Stimulated activated effector memory CD8-positive, alpha-beta T cell treated with anti-CD3 and anti-CD28 coated beads, Interleukin-12 subunit alpha, Interleukin-12 subunit beta, amount 100 ng/mL, for 72 hours (primary cell): ENCODE measurements around the gene NABP2.
"Not testable (repeated sequence)": the region's sequence is repeated elsewhere in the genome, so short reads cannot be mapped to it uniquely, and the experiment has no call there.

Experiments
- ATAC-seq: fragments of 150-1000 bp; cut with Tn5 transposase; 2 replicates; pipeline ENCODE4 v1.10.0; 2021
- DNase-seq, 2 donors: peaks; one replicate each; pipeline ENCODE4 v3.0.0; 2021 to 2022; ENCODE audit warnings: low spot score in 2 of 2
- H3K27ac Mint-ChIP-seq: one replicate; pipeline ENCODE4 v1.8.0; 2022; ENCODE audit warnings: mild to moderate bottlenecking, mixed read lengths
- H3K36me3 Mint-ChIP-seq: one replicate; pipeline ENCODE4 v1.8.0; 2022; ENCODE audit warnings: mild to moderate bottlenecking, mixed read lengths
- H3K4me1 Mint-ChIP-seq: one replicate; pipeline ENCODE4 v1.8.0; 2022; ENCODE audit warnings: mixed read lengths
- H3K4me3 Mint-ChIP-seq: one replicate; pipeline ENCODE4 v1.8.0; 2022; ENCODE audit warnings: mild to moderate bottlenecking, mixed read lengths
- H3K9me3 Mint-ChIP-seq: one replicate; pipeline ENCODE4 v1.8.0; 2022; ENCODE audit warnings: mixed read lengths

NABP2 gene

GRCh38 chr12:56224102-56224701 is at the start of gene NABP2:
Gene NABP2 (plus strand): TSS chr12:56224342. CDS start chr12:56224857, 515 bp downstream.
- peak within 1 kb of the TSS; percentile 95 for H3K27ac Mint-ChIP-seq
- peaks cover 41% of the 10 kb centered on the region for H3K4me1 Mint-ChIP-seq
- DNase-seq (peak; percentile 91 to 97), ATAC-seq (peak; percentile 90)
- peaks cover 50% of the 10 kb centered on the region for H3K36me3 Mint-ChIP-seq
- H3K9me3 Mint-ChIP-seq = no peaks in the 10 kb centered on the region
- peak within 1 kb of the TSS; percentile 100 for H3K4me3 Mint-ChIP-seq

DNA sequence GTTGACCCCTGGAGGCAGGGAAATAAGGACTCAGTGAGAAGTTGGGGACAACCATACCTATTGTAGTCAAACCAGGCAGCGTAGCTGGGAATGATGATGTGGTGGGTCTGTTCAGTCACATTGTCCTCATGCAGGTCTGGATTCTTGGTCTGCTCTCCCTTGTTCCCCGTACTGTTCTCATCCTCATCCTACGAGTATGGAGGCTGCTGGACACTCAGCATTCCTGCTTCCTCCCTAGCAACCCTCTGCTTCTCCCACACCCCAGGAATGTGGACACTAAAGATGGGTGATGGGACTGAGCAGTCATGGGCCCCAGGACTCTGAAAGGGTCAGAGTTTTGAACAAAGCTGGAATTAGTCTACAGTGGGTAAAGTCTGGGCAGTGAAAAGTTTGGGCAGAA is 45.8 kb upstream of the NABP2 start:
- H3K27ac Mint-ChIP-seq = peak overlapping the region; percentile 60
- no peak for ATAC-seq

GRCh38 chr12:56186957-56187356 is 37.2 kb upstream of the NABP2 start:
- H3K9me3 Mint-ChIP-seq = no peaks in the 10 kb centered on the region
- peaks cover 83% of the 10 kb centered on the region for H3K36me3 Mint-ChIP-seq
- H3K4me3 Mint-ChIP-seq = peak overlapping the region; percentile 97
- ATAC-seq (no peak), DNase-seq (no peak)
- peaks cover 43% of the 10 kb centered on the region for H3K4me1 Mint-ChIP-seq
- H3K27ac Mint-ChIP-seq = peak overlapping the region; percentile 90

More for the DNA sequence above, 45.8 kb upstream of the NABP2 start:
- DNase-seq = no peak
- H3K4me1 Mint-ChIP-seq = no peaks in the 10 kb centered on the region
- H3K4me3 Mint-ChIP-seq = no peak overlapping the region
- H3K36me3 Mint-ChIP-seq = peaks cover 100% of the 10 kb centered on the region
- no peaks in the 10 kb centered on the region for H3K9me3 Mint-ChIP-seq

DNA sequence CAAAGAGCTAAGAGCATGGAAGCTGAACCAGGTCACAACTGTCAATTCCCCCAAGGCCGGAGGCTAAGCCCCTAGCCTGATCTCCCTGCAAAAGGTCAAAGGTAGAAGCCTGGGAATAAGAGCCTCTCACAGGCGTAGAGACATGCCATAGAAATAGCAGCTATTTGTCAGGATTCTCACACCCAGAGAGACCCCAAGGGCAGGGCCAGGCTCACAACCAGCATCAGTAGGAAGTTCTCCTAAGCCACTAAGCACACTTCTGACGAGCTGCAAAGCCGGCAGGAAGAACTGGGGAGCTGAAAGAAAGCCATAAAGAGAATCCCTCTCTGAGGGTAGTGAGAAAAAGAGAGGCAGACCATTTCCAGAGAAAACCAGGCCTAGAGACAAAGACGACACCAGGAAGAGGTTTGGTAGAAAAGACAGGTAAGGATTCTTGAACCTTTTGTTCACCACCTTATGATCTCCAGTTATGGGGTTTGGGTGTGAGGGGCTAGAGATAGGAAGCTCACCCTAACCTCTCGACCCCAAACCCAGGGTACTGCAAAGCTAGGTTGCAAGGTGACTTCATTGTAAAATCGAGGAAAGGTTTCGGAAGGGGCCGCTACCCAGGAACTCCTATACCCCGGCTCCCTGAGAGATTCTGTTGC is 35.9 kb upstream of the NABP2 start:
- Mint-ChIP-seq H3K36me3 (peaks cover 70% of the 10 kb centered on the region), H3K9me3 (no peaks in the 10 kb centered on the region), H3K4me3 (peak overlapping the region; percentile 97), H3K27ac (peak overlapping the region; percentile 90), H3K4me1 (peaks cover 53% of the 10 kb centered on the region)
- DNase-seq (no peak), ATAC-seq (no peak)

DNA sequence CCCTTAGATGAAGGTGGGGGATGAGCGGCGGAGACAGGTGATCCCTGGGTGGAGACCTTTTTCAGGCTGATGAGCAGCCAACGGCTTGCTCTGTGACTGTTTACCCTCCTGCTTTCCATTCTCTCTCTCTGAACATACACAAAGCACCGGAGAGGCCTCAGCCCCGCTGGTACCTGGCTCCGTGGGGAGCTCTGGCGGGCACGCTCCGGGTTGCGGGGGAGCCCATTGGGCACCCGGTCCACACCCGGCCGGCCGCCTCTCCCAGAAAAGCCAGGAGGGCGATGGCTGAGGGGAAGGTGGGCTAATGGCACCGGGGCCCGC is 35.4 kb upstream of the NABP2 start:
- ATAC-seq = peak; percentile 0
- DNase-seq = peak in 1 of 2 donors; percentile 70
- Mint-ChIP-seq H3K36me3 (peaks cover 65% of the 10 kb centered on the region), H3K4me1 (peaks cover 56% of the 10 kb centered on the region), H3K9me3 (no peaks in the 10 kb centered on the region), H3K4me3 (peak overlapping the region; percentile 97), H3K27ac (peak overlapping the region; percentile 90)

GRCh38 chr12:56189099-56189917 is 34.8 kb upstream of the NABP2 start, which contains the start of gene SMARCC2:
Gene SMARCC2 (minus strand): TSS chr12:56189483. CDS start chr12:56189461, 22 bp downstream.
- H3K36me3 Mint-ChIP-seq = peaks cover 59% of the 10 kb centered on the region
- ATAC-seq (peak; percentile 93), DNase-seq (peak; percentile 86 to 92)
- peak within 1 kb of the TSS; percentile 97 for H3K4me3 Mint-ChIP-seq
- peak within 1 kb of the TSS; percentile 100 for H3K27ac Mint-ChIP-seq
- H3K9me3 Mint-ChIP-seq = no peaks in the 10 kb centered on the region
- peaks cover 60% of the 10 kb centered on the region for H3K4me1 Mint-ChIP-seq

GRCh38 chr12:56189918-56190694 is 34.0 kb upstream of the NABP2 start:
- Mint-ChIP-seq H3K4me1 (peaks cover 62% of the 10 kb centered on the region), H3K36me3 (peaks cover 51% of the 10 kb centered on the region), H3K27ac (peak overlapping the region; percentile 100), H3K9me3 (no peaks in the 10 kb centered on the region), H3K4me3 (peak overlapping the region; percentile 97)
- DNase-seq = peak; percentile 72 to 96
- ATAC-seq = peak; percentile 63

GRCh38 chr12:56190695-56191155 is 33.4 kb upstream of the NABP2 start:
- Mint-ChIP-seq H3K27ac (peak overlapping the region; percentile 100), H3K9me3 (no peaks in the 10 kb centered on the region), H3K4me3 (peak overlapping the region; percentile 97), H3K36me3 (peaks cover 45% of the 10 kb centered on the region), H3K4me1 (peaks cover 60% of the 10 kb centered on the region)
- no peak for DNase-seq
- ATAC-seq = no peak

DNA sequence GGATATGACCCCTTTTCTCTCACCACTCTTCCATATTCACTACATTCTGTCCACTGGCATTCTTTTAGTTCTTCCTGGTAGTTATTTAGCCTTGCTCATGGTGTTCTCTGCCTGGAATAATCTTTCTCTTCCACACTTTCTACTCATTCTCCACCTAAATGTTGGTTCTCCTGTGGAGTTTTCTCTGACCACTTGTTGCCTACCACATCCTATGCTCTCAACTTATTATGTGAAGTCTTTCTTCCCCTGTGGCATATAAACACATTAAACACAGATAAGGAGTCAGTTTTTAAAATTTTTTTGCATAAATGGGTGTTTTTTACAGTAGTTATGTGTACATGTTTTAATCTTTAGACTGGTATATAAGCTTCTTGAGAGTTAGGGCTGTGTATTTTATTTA is 31.6 kb upstream of the NABP2 start:
- no peaks in the 10 kb centered on the region for H3K9me3 Mint-ChIP-seq

GRCh38 chr12:56193025-56193578 is 31.0 kb upstream of the NABP2 start:
- Mint-ChIP-seq H3K4me3 (no peak overlapping the region), H3K36me3 (peaks cover 21% of the 10 kb centered on the region), H3K4me1 (peaks cover 39% of the 10 kb centered on the region), H3K9me3 (no peaks in the 10 kb centered on the region), H3K27ac (peak overlapping the region; percentile 84)
- DNase-seq = peak; percentile 58 to 83
- peak; percentile 29 for ATAC-seq

More for the DNA sequence above, 31.6 kb upstream of the NABP2 start:
- Mint-ChIP-seq H3K27ac (peak overlapping the region; percentile 84), H3K36me3 (peaks cover 27% of the 10 kb centered on the region), H3K4me1 (peaks cover 44% of the 10 kb centered on the region), H3K4me3 (no peak overlapping the region)
- DNase-seq (no peak), ATAC-seq (no peak)

DNA sequence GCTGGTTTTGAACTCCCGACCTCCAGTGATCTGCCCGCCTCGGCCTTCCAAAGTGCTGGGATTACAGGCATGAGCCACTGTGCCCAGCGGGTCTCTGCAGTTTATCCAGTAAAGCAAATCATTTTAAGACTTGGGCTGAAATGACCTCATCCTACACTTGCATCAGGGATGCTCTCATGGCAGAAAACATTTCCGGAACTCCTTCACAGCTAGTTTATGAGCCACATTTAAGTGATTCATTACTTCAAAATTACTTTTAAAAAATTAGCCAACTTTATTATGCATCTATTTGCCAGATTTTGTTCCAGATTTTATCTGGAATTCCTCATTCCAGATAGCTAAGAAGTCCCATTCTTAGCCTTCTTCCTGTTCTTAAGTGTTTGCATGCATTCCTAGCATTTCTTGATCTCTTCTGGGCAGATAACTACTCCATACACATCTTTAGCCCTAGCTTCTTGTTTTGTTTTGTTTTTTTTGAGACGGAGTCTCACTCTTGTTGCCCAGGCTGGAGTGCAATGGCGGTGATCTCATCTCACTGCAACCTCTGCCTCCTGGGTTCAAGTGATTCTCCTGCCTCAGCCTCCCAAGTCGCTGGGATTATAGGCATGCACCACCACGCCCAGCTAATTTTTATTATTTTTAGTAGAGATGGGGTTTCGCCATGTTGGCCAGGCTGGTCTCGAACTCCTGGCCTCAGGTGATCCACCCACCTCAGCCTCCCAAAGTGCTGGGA is 27.2 kb upstream of the NABP2 start:
- not testable (repeated sequence) for ATAC-seq, H3K36me3 Mint-ChIP-seq, DNase-seq, H3K9me3 Mint-ChIP-seq, H3K27ac Mint-ChIP-seq, H3K4me3 Mint-ChIP-seq
- H3K4me1 Mint-ChIP-seq = peaks cover 19% of the 10 kb centered on the region

DNA sequence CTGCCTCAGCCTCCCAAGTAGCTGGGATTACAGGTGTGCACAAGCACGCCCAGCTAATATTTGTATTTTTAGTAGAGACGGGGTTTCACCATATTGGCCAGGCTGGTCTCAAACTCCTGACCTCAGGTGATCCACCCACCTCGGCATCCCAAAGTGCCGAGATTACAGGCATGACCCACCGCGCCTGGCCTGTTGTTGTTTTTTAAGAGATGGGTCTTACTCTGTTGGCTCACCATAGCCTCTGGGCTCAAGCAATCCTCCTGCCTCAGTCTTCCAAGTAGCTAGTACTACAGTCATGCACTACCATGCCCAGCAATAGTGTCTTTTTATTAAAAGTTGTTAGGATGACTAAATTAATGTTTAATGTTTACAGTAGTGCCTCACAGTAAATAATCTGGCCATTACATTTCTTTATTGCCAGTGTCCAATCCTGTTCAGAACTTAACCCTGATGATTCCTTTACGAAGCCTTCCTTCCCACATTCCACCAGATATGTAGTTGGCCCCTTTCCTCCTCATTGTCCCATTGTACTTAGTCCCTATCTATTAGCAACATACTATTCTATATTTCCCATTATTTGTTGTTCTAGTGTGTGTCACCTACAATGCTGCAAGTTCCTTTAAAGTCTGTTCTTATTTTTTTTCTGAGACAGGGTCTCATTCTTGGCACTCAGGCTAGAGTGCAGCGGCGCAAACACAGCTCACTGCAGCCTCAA is 26.1 kb upstream of the NABP2 start:
- Mint-ChIP-seq H3K36me3 (no peaks in the 10 kb centered on the region), H3K4me3 (no peak overlapping the region), H3K27ac (no peak overlapping the region), H3K4me1 (peaks cover 11% of the 10 kb centered on the region), H3K9me3 (no peaks in the 10 kb centered on the region)
- ATAC-seq (no peak), DNase-seq (no peak)

DNA sequence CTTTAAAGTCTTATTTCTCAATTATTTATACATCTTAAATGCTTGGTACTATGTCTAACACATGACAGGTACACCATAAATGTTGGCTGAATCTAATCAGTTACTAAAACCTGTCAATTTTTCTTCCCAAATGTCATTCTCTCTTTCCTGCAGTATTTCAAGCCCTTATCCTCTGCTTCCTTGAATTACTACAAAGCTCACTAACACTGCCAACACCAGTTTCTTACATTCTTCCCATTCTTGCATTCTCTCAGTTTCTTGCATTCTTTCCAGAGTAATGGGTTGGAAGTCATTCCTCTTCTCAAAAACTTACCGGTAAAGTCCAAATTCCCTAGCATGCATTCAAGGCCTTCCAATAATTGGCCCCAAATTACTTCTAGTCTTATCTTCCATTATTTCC is 25.3 kb upstream of the NABP2 start:
- Mint-ChIP-seq H3K9me3 (no peaks in the 10 kb centered on the region), H3K27ac (no peak overlapping the region), H3K4me3 (no peak overlapping the region), H3K4me1 (peaks cover 5% of the 10 kb centered on the region), H3K36me3 (no peaks in the 10 kb centered on the region)
- ATAC-seq (no peak), DNase-seq (no peak)
